K562 (cell line): Measurements from ENCODE around the gene RFPL3. TPM values are rescaled to one million over a fixed set of nuclear protein-coding genes. Genes with fewer than 3 reads are reported as not detected.

Experiments
- BCLAF1 ChIP-seq, 2 experiments: fragments of 450-650 bp in 1 of 2; IDR thresholded peaks; 2 replicates each; pipeline ENCODE4 v1.6.1; 2011 to 2017; ENCODE audit warnings: low read depth in 2 of 2, antibody characterized with exemption in 1 of 2, borderline replicate concordance in 1 of 2, low read length in 1 of 2, mild to moderate bottlenecking in 1 of 2, mixed read lengths in 1 of 2; ENCODE audit not compliant: control insufficient read depth in 1 of 2
- IRF1 ChIP-seq: sonication (generic); formaldehyde crosslinking; IDR thresholded peaks from 2 replicates; pipeline ENCODE4 v1.8.0; 2022; ENCODE audit warnings: missing genetic modification reagents, mild to moderate bottlenecking, borderline replicate concordance
- RERE ChIP-seq: sonication (generic); formaldehyde crosslinking; IDR thresholded peaks from 2 replicates; pipeline ENCODE4 v1.8.0; 2023; ENCODE audit warnings: missing genetic modification reagents, mild to moderate bottlenecking, borderline replicate concordance
- polyA plus RNA-seq, 8 experiments: library from polyadenylated mRNA; depleted of rRNA in 4 of 8; stranded (reverse) in 5 of 8; unstranded in 3 of 8; fragments of >200 nt; fragmentation: Nextera tagmentation in 2 of 8; fragmentation: Illumina TruSeq in 1 of 8; extraction: Ambion mirVana in 2 of 8; extraction: Trizol in 1 of 8; gene quantifications; 2 replicates each; pipeline versions ENCODE4 v1.2.1 to v1.2.3, GENCODE V29; 2011 to 2014; ENCODE audit warnings: inconsistent platforms in 1 of 8, missing spikeins in 1 of 8
- total RNA-seq, 7 experiments: library from RNA; depleted of rRNA in 6 of 7; stranded (reverse); fragments of >200 nt in 6 of 7; fragmentation: Illumina TruSeq in 2 of 7; extraction: Trizol in 2 of 7; gene quantifications; 2 replicates each; pipeline versions ENCODE4 v1.2.1 to v1.2.3, GENCODE V29; 2011 to 2021; ENCODE audit warnings: low replicate concordance in 1 of 7

Gene RFPL3
- total and polyA plus RNA-seq, 9 of the 15 experiments (the other 6 are each of a cell fraction or from before 2014, with no cell fraction given), result not detected

GRCh38 chr22:32348031-32348611, 9.5 kb upstream of the RFPL3 start (continued):
- TF ChIP-seq BCLAF1 (IDR thresholded peaks at IDR 0.05; ENCODE audit: borderline replicate concordance in 1 of 2, control insufficient read depth in 1 of 2, low read depth in 2 of 2, low read length in 1 of 2), result no peak
- TF ChIP-seq RERE, result no peak
- no peak for TF ChIP-seq IRF1 (CRISPR knock-in tag)
